GM18867 (cell line): ENCODE results near the gene NF2.

Experiments used
- ATAC-seq: cut with Tn5 transposase; IDR thresholded peaks from one replicate; pipeline ENCODE4 v1.9.1; 2021; ENCODE audit warnings: mild to moderate bottlenecking, moderate library complexity; ENCODE audit not compliant: unreplicated experiment

NF2 gene

DNA sequence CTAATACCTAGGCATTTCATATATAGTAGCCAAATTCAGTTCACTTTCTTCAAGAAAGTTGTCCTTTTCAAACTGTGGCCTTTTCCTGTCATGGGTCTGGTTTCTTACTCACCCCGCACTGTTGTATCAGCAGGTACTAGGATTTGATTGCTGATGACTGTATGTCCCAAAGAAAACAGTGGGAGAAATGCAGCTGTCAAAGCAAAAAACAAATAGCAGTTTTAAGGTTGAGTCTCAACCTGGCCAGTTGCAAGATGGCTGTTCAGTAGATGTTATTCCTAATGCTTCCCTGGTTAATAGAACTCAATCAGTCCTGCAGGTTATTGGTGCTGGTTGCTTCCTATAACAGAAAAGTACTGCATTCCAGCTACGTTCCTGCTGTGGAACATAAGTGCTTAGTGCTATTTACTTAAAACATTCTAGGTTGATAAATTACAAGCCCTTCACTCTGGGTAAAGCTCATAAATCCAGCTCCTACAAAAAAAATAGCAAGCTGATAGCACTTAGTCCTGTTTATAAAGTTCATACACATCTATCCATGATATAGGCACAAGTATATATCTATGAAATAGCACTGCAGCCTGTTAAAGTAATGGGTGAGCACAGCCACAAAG, 26.6 kb downstream of the NF2 start:
- no peak for ATAC-seq

GRCh38 chr22:29630987-29631386, 27.6 kb downstream of the NF2 start:
- no peak for ATAC-seq

DNA sequence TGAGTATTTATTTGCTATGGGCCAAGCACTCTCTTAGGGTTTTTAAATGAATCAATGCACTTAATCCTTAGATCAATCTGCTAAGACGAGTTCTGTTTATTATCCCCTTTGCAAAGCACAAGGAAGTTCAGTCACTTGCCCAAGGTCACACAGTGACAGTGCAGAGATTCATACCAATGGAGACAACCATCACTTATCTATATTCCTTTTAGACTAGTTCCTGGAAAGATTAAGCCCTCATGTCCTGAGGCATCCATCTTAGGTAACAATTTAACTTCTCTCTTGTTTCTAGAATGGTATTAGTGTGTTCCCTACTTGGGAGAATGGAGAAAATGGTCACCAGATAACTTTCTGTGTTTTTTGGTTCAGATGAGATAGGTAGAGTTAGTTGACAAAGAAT, 28.3 kb downstream of the NF2 start:
- ATAC-seq, result no peak

- ATAC-seq, result no peak
Measured at GRCh38 chr22:29632672-29633071, 29.2 kb downstream of the NF2 start.

DNA sequence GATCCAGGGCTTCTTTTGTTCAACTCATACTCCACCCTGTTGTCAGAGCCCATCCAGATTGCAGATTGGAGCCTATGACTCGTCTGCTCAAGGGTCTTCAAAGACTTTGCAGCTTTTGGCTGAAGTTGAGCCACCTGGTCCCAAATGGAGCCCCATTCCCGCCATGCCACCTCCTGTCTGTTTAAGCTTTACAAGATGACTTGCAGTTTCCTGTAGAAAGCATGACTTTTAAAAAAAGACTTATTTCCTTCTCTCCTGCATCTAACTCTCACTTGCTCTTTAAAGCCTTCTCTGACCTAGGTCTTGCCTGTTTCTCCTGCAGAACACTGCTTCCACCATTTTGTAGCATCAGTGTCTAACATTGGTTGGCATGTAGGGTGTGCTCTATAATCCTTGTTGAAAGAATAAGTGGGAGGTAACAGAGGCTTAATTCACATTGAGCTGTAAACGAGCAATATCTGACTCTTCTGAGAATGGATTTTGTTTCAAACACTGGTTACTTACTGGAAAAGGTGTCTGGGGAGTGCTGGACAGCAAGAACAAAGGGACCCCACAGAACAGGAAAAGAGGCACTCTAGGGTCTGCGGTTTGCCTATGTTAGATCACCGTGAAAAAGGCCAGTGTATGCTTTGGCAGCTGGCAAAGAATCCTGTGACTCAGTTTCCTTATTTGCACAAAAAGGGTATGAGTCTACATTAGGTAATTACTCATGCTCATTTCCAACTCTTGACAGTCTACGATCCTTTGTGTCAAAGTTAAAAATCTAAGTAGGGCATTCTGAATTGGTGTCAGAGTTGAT, 30.3 kb downstream of the NF2 start:
- no peak for ATAC-seq

- no peak for ATAC-seq
Measured at GRCh38 chr22:29634847-29635246, 31.4 kb downstream of the NF2 start.

GRCh38 chr22:29635734-29636357, 32.4 kb downstream of the NF2 start:
- ATAC-seq, result no peak

DNA sequence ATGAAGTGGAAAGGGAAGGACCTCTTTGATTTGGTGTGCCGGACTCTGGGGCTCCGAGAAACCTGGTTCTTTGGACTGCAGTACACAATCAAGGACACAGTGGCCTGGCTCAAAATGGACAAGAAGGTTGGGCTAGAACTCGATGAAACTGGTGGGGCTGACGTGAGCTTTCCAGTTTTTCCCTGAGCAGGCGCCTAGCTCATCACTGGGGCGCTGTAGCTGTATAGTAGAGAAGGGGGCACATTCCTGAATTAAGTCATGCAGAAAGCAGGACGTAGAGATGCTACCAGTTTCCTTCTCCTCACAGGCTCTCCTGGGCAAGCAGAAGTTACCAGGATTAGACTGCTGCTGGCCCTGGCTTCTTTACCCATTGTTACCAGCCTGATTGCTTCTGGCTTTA, 33.3 kb downstream of the NF2 start:
- ATAC-seq, result no peak

DNA sequence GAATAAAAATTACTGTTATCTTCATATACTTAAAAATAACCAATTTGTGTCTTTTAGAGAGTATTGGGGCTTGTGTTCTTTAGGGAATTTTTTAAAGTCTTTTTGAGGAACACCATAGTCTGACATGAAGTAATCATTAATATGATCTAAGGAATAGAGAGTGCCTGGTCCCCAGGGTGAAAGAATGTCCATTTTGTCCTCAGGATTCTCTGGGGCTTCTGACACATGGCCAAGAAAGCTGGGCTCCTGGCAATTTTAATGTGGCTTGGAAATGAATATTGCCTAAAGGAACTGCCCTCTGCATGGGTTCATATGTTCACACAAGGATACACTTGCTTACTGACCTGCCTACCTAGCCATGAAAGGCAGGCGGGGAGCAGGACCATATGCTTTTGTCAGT, 33.7 kb downstream of the NF2 start:
- ATAC-seq, result no peak

DNA sequence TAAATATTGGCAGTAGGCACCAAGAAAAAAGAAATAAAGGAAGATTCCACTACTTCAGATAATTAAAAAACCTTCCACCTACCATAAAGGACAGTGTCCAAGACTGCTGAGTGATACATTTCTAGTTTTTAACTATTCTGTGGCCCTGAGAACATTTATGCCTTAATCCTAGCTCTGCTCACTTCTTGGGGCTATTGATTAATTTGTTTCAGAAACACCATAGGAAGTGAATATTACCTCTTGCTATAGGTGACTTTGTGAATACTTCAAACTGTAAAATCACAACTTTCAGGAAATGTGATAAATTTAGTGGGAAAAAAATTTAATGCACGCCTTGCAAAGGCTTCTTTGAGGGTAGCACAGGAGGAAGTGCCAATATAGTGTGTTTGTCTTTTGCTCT, 35.2 kb downstream of the NF2 start:
- no peak for ATAC-seq

GRCh38 chr22:29639096-29639495, 35.7 kb downstream of the NF2 start:
- ATAC-seq, result no peak

- ATAC-seq, result no peak
Measured at GRCh38 chr22:29641042-29641699, 37.7 kb downstream of the NF2 start.

- no peak for ATAC-seq
Measured at GRCh38 chr22:29641700-29642330, 38.4 kb downstream of the NF2 start.

DNA sequence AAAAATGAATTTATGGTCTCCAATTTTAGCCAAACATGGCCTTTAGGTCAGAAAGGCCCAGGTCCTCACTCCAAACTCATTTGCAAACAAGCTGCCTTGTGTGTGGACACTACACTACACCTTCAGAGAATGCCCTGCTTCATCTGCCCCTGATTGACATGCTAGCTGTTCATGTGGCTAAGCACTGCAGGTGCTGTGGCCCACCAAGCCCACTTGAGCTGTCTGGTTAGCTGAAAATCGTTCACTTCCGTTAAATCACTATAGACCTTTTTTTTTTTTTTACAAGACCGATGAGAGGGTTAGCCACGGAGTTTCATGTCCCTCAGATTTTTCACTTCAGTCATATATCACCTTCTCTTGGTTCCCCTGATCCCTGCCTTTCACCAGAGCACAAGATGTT, 39.3 kb downstream of the NF2 start:
- no peak for ATAC-seq

GRCh38 chr22:29647954-29648737, 44.7 kb downstream of the NF2 start:
- ATAC-seq, result no peak

GRCh38 chr22:29650370-29650769, 46.9 kb downstream of the NF2 start:
- no peak for ATAC-seq

DNA sequence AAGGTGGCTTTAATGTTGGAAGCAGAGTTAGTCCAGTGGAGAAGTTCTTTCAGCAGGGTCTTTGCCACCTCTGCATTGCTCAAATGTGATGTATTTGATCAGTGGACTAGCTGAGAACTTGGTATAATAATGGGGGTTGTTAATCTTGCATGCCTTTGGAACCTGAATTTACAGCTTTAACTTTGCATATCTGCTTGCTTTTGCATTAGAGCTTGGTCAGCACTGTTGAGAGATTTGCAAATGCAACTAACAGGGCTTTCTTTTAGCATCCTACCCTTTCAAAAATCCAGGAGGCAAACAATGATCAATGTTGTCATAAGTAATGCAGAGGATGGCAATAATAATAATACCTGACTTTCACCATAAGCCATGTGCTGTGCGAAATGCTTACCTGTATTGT, 48.2 kb downstream of the NF2 start:
- ATAC-seq, result no peak

GRCh38 chr22:29654420-29654819, 51.0 kb downstream of the NF2 start:
- ATAC-seq, result no peak

DNA sequence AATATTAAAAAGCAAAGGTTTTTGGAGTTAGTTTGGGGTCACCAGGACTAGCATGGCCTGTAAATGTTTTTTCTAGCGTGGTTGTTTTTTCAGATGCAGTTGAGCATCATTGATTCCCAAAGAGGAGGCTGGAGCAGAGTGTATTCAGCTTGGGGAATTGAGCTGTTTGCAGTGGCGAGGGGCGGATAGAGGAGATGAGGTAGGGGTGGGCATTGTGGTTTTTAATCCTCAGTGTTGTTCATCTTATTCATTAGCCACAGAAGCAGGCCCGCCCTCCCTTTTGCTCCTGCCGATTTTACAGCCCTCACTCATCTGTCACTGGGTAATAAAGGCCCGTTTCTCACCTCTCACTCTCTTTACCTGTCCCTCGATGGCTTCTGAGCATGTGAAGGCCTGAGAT, 51.4 kb downstream of the NF2 start:
- ATAC-seq, result no peak

DNA sequence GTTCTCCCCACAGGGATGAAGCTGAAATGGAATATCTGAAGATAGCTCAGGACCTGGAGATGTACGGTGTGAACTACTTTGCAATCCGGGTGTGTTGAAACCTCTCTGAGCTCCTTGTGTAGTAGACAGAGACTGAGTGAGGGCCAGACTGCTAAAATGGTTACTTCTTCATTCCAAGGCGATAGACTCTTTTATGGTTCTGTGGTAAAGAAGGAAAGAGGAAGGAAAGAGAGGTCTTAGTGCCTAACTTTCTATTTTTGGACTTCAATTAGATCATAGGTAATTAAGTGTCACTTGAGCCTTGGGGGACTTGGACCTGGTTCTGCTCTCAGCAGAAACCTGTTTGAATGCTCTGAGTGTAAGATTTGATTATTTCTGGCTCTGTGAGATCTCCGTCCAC, 54.7 kb downstream of the NF2 start:
- ATAC-seq, result no peak

DNA sequence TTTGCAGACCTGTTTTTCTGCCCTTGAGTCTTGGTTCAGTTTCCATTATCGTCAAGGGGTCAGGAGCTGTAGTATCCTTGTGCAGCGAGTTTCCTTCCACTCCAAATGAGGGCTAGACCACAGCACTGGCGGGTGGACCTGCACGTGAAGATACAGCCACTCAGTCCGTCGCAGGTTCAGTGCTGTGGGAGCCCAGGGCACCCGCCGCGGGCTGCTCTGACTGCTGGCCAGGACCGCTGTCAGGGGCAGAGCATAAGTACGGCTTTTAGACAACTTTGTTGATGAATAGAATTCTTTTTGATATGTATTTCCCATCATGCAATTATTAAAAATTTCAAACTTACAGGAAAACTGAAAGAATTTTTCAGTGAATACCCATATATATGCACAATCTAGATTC, 56.6 kb downstream of the NF2 start:
- ATAC-seq, result no peak
